Fibroblast of lung (primary cell): ENCODE data around the gene ZBTB40.

ENCODE experiments used
- CTCF ChIP-seq, 2 donors: IDR thresholded peaks in 1 of 2; conservative IDR thresholded peaks in 1 of 2; 1 replicate in 1 of 2; 2 replicates in 1 of 2; pipeline ENCODE4 v1.5.1; 2011 to 2012; ENCODE audit warnings: low read length in 2 of 2, control low read depth in 1 of 2, inconsistent platforms in 1 of 2, low read depth in 1 of 2, mild to moderate bottlenecking in 1 of 2
- EZH2 ChIP-seq: IDR thresholded peaks from 2 replicates; pipeline ENCODE4 v1.5.1; 2012; ENCODE audit warnings: low read length, control low read depth, mild to moderate bottlenecking; ENCODE audit errors: missing control alignments

- TF ChIP-seq CTCF (conservative IDR thresholded peaks at IDR 0.05 in 1 of 2, IDR thresholded peaks at IDR 0.05 in 1 of 2; ENCODE audit: low read depth in 1 of 2, low read length in 2 of 2) (no peak), EZH2 (no peak)
Observed at GRCh38 chr1:22520871-22521270, 69.2 kb downstream of the ZBTB40 start.
